ENCODE results near the gene WNT7A.

WNT7A gene

DNA sequence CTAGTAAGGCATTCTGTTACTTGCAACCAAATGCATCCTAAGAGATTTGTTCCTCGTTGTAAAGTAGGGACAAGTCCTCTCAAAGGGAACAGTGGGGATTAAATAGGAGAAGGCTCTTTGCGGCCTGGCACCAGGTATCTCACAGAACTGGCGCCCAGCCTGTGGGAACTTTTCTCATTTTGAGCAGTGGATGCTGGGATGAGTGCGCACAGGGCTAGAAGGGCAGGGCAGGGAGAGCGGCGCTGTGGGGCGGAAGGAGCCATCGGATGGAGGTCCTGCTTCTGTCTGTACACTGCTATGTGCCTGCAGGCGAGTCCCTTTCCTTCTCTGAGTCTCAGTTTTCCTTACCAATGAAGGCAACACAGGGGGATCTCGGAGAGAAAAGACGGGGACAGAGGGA is 50.6 kb downstream of the WNT7A start:
- TF ChIP-seq, protein P1, sequence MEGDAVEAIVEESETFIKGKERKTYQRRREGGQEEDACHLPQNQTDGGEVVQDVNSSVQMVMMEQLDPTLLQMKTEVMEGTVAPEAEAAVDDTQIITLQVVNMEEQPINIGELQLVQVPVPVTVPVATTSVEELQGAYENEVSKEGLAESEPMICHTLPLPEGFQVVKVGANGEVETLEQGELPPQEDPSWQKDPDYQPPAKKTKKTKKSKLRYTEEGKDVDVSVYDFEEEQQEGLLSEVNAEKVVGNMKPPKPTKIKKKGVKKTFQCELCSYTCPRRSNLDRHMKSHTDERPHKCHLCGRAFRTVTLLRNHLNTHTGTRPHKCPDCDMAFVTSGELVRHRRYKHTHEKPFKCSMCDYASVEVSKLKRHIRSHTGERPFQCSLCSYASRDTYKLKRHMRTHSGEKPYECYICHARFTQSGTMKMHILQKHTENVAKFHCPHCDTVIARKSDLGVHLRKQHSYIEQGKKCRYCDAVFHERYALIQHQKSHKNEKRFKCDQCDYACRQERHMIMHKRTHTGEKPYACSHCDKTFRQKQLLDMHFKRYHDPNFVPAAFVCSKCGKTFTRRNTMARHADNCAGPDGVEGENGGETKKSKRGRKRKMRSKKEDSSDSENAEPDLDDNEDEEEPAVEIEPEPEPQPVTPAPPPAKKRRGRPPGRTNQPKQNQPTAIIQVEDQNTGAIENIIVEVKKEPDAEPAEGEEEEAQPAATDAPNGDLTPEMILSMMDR (IDR thresholded peaks at IDR 0.05; ENCODE audit: low read depth, low read length), result no peak
- no peak for DNase-seq (ENCODE audit: low read depth in 2 of 2)
- no peak overlapping the region for H3K4me3 ChIP-seq (replicated peaks in 1 of 2; ENCODE audit: low read depth in 2 of 2, low read length in 2 of 2)

DNA sequence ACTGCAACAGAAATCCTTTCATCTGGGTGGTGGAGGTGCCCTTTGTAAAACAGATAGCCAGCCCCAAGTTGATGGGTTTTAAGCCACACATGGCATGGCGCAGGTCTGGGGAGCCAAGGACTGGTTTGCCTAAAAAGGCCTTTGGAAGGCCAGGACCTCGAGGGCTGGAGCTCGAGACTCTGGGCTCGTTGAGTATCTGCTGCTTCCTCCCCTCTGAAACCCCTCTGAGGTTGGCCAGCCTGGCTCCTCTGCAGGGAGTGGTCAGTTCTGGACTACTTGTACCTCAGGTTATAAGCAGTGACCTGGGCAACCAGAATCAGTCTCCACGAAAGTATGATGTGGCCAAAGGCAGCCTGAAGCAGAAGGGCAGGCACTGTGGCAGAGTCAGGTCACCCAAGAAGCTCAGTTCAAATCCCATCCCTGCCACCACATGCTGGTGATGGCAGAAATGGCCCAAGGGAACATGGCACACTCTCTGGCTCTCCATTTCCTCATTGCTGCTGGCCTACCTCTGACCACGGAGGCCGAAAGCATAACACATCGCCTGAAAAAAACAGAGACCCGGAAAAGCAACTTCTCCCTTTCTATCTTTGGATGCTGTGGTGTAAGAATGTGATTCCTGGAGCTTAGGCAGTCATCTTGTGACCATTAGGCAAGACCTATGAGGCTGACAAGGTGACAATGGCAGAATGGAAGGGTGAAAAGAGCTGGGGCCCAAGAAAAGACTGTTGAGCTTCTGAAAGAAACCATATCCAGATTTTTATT is 51.2 kb downstream of the WNT7A start:
- TF ChIP-seq, protein P1 (IDR thresholded peaks at IDR 0.05; ENCODE audit: low read depth, low read length), result no peak
- DNase-seq (ENCODE audit: low read depth in 2 of 2), result no peak
- H3K4me3 ChIP-seq (replicated peaks in 1 of 2; ENCODE audit: low read depth in 2 of 2, low read length in 2 of 2), result no peak overlapping the region

DNA sequence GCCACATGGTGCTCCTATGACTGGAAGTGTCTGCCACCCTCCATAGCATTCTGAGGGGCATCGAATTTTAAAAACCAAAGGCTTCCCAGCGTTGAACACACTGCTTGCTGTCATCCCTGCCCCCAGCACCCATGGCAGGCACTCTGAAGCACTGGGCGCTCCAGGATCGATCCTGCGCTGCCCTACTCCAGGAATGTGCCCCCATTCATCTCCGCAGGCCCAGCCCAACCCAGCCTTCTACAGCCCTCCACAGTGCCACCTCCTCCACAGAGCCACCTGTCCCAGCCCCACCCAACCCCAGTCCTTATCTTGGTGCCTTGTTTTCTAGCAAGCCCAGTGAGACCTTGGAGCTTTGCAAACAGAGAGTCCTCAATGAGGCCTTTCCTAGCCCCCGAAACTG is 52.2 kb downstream of the WNT7A start:
- TF ChIP-seq, protein P1 (IDR thresholded peaks at IDR 0.05; ENCODE audit: low read depth, low read length), result no peak
- DNase-seq (ENCODE audit: low read depth in 2 of 2), result no peak
- no peak overlapping the region for H3K4me3 ChIP-seq (replicated peaks in 1 of 2; ENCODE audit: low read depth in 2 of 2, low read length in 2 of 2)

DNA sequence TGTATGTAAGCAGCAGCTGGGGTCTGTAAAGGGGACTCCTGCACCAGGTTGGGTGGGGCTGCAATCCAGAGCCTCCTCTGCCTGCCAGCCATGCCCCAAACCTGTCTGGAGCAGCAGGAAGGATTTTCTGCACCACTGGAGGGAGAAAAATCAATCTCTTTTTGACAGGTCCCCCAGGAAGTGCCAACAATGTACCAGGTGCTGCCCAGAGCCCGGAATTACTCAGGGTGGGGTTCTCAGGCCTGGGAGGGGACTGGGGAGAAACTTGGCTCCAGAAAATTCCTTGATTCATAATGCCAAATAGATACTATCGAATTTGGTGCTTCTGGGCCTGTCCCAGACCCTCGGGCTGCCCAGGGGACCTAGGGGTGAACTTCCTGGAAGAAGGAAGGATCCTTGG is 52.6 kb downstream of the WNT7A start:
- H3K4me3 ChIP-seq (replicated peaks in 1 of 2; ENCODE audit: low read depth in 2 of 2, low read length in 2 of 2), result no peak overlapping the region
- DNase-seq (ENCODE audit: low read depth in 2 of 2), result no peak
- TF ChIP-seq, protein P1 (IDR thresholded peaks at IDR 0.05; ENCODE audit: low read depth, low read length), result no peak

DNA sequence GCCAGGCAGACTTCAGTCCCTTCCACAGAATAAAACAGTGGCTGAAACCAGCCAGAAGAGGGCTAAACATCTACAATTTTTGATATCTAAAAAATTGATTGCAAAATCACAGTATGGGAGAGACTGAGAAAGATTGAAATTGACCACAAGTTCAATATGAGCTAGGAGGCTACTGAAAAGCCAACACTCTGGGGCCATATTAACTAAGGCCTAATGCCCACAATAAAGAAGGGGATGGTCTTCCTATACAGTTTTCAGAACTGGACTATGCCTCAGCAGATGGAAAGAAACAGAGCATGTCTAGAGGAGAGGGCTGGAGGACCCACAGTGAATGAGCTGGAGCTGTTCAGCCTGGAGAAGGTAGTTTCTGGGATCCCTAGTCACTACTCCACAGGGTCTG is 53.2 kb downstream of the WNT7A start:
- TF ChIP-seq, protein P1 (IDR thresholded peaks at IDR 0.05; ENCODE audit: low read depth, low read length), result no peak
- DNase-seq (ENCODE audit: low read depth in 2 of 2), result no peak

DNA sequence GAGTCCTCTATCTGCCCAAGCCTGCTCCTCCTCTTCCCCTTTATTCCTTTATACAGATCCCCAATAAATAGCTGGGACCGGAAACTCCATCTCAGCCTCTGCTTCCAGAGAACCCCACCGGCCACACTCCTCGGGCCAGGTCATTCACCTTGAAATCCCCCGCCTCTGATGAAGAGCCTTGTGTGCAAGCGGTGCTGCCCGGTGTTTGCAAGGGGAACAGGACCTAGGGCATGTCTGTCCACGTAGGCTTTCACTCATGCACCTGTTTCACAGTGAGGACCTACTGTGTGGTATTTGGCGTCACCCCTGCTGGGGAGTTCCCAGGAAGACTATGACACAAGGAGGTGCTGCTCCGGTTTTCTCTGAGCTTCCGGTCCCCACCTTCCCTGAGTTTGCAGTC is 54.0 kb downstream of the WNT7A start:
- no peak for DNase-seq (ENCODE audit: low read depth in 2 of 2)
- TF ChIP-seq, protein P1 (IDR thresholded peaks at IDR 0.05; ENCODE audit: low read depth, low read length), result no peak
- no peak overlapping the region for H3K4me3 ChIP-seq (replicated peaks in 1 of 2; ENCODE audit: low read depth in 2 of 2, low read length in 2 of 2)

More for the DNA sequence above, 53.2 kb downstream of the WNT7A start:
- no peak overlapping the region for H3K4me3 ChIP-seq (replicated peaks in 1 of 2; ENCODE audit: low read depth in 2 of 2, low read length in 2 of 2)

DNA sequence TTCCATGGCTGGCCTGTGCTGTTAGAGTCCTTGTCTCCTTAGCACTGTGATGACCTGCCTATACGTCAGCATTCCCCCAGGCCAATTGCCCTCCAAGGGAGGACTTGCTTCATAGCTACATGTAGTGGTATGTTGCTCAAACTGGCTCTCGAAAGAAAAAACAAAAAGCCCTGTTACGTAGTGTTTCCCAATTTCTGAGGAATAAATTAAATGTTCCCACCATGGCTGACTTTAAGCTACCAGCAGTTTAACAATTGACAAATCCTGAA is 54.6 kb downstream of the WNT7A start:
- H3K4me3 ChIP-seq (replicated peaks in 1 of 2; ENCODE audit: low read depth in 2 of 2, low read length in 2 of 2), result no peak overlapping the region
- DNase-seq (ENCODE audit: low read depth in 2 of 2), result no peak
- TF ChIP-seq, protein P1 (IDR thresholded peaks at IDR 0.05; ENCODE audit: low read depth, low read length), result no peak

All from cardiac fibroblast (primary cell).